GM23338 (cell line): Measurements from ENCODE around the gene SYNGR3. TPM values are rescaled to one million over a fixed set of nuclear protein-coding genes. Genes with fewer than 3 reads are reported as not detected.

Source experiments
- ATAC-seq: fragments of 200-7000 bp; cut with Tn5 transposase; 3 replicates; pipeline ENCODE4 v1.9.1; 2020
- DNase-seq: peaks from one replicate; pipeline ENCODE4 v3.0.0-alpha.2; 2015; ENCODE audit warnings: low spot score
- H2AFZ ChIP-seq: fragments of 200-600 bp; sonication (generic); 2 replicates; pipeline ENCODE4 v1.8.0; 2016; ENCODE audit warnings: antibody characterized with exemption, mild to moderate bottlenecking, moderate library complexity
- H3F3A ChIP-seq: fragments of 200-600 bp; sonication (generic); replicated peaks from 2 replicates; pipeline ENCODE4 v1.8.0; 2017; ENCODE audit warnings: antibody characterized with exemption, mixed run types, low read depth
- H3K27ac ChIP-seq: fragments of 200-600 bp; sonication (generic); 2 replicates; pipeline ENCODE4 v1.6.1; 2016; ENCODE audit warnings: low read depth
- H3K27me3 ChIP-seq: fragments of 200-600 bp; sonication (generic); 2 replicates; pipeline ENCODE4 v1.8.0; 2016; ENCODE audit warnings: mild to moderate bottlenecking, mixed run types, moderate library complexity; ENCODE audit not compliant: insufficient read depth
- H3K36me3 ChIP-seq: fragments of 200-600 bp; sonication (generic); 2 replicates; pipeline ENCODE4 v1.8.0; 2016; ENCODE audit warnings: mild to moderate bottlenecking; ENCODE audit not compliant: insufficient read depth
- H3K4me1 ChIP-seq: fragments of 200-600 bp; sonication (generic); 2 replicates; pipeline ENCODE4 v1.8.0; 2016; ENCODE audit warnings: mild to moderate bottlenecking, moderate library complexity; ENCODE audit not compliant: insufficient read depth
- H3K4me2 ChIP-seq: fragments of 200-600 bp; sonication (generic); 2 replicates; pipeline ENCODE4 v1.7.1; 2017; ENCODE audit warnings: mixed run types
- H3K4me3 ChIP-seq: fragments of 200-600 bp; sonication (generic); 2 replicates; pipeline ENCODE4 v1.6.1; 2016; ENCODE audit warnings: mixed run types
- H3K79me2 ChIP-seq: fragments of 200-600 bp; sonication (generic); replicated peaks from 2 replicates; pipeline ENCODE4 v1.8.0; 2017; ENCODE audit warnings: mild to moderate bottlenecking; ENCODE audit not compliant: insufficient read depth
- H3K9me2 ChIP-seq: fragments of 200-600 bp; sonication (generic); 2 replicates; pipeline ENCODE4 v1.8.0; 2017; ENCODE audit not compliant: insufficient read depth
- H4K20me1 ChIP-seq: fragments of 200-600 bp; sonication (generic); replicated peaks from 2 replicates; pipeline ENCODE4 v1.8.0; 2017; ENCODE audit warnings: mild to moderate bottlenecking; ENCODE audit not compliant: insufficient read depth
- H3K27ac Mint-ChIP-seq: 2 replicates; pipeline ENCODE4 v1.8.0; 2020; ENCODE audit warnings: inconsistent platforms, mild to moderate bottlenecking, moderate library complexity, mixed read lengths
- H3K27me3 Mint-ChIP-seq: 3 replicates; pipeline ENCODE4 v1.8.0; 2022; ENCODE audit warnings: low read depth, mild to moderate bottlenecking, moderate library complexity, mixed read lengths, inconsistent platforms; ENCODE audit not compliant: insufficient read depth, poor library complexity
- H3K36me3 Mint-ChIP-seq: 3 replicates; pipeline ENCODE4 v1.8.0; 2021; ENCODE audit warnings: low read depth, mild to moderate bottlenecking, inconsistent platforms, moderate library complexity, mixed read lengths
- H3K4me1 Mint-ChIP-seq: 3 replicates; pipeline ENCODE4 v1.8.0; 2020; ENCODE audit warnings: mild to moderate bottlenecking, inconsistent platforms, mixed read lengths
- H3K4me3 Mint-ChIP-seq: 3 replicates; pipeline ENCODE4 v1.8.0; 2021; ENCODE audit warnings: moderate library complexity, mild to moderate bottlenecking, inconsistent platforms, mixed read lengths
- H3K9me3 Mint-ChIP-seq: 3 replicates; pipeline ENCODE4 v1.8.0; 2020; ENCODE audit warnings: moderate library complexity, mild to moderate bottlenecking, inconsistent platforms, mixed read lengths
- CREB1 ChIP-seq: fragments of 250-450 bp; sonication (Bioruptor Pico); IDR thresholded peaks from 2 replicates; pipeline ENCODE4 v1.5.0; 2020; ENCODE audit warnings: low read depth, mild to moderate bottlenecking, moderate library complexity
- JUNB ChIP-seq: IDR thresholded peaks from one replicate; pipeline ENCODE4 v1.6.1; 2016; ENCODE audit warnings: antibody characterized with exemption; ENCODE audit not compliant: unreplicated experiment
- NANOG ChIP-seq: IDR thresholded peaks from 2 replicates; pipeline ENCODE4 v1.6.1; 2016; ENCODE audit warnings: antibody characterized with exemption, borderline replicate concordance
- POLR2AphosphoS5 ChIP-seq: IDR thresholded peaks from 2 replicates; pipeline ENCODE4 v1.6.1; 2016; ENCODE audit warnings: antibody characterized with exemption, low read depth
- STAT1 ChIP-seq: IDR thresholded peaks from one replicate; pipeline ENCODE4 v1.6.1; 2016; ENCODE audit warnings: antibody characterized with exemption; ENCODE audit not compliant: unreplicated experiment
- ZNF114 ChIP-seq: fragments of 250-450 bp; sonication (Bioruptor Pico); IDR thresholded peaks from 2 replicates; pipeline ENCODE4 v1.5.0; 2020; ENCODE audit warnings: mild to moderate bottlenecking, moderate library complexity
- ZNF331 ChIP-seq: fragments of 250-450 bp; sonication (Bioruptor Pico); IDR thresholded peaks from 2 replicates; pipeline ENCODE4 v1.5.0; 2020; ENCODE audit warnings: low read depth, mild to moderate bottlenecking, moderate library complexity
- polyA plus RNA-seq: library from polyadenylated mRNA; unstranded; fragments of >200 nt; fragmentation: Nextera tagmentation; extraction: Ambion mirVana; gene quantifications from 2 replicates; pipeline ENCODE4 v1.2.1, GENCODE V29; 2016
- total RNA-seq: library from RNA; depleted of rRNA; stranded (reverse); fragments of >200 nt; shearing (Covaris generic); gene quantifications from 2 replicates; pipeline ENCODE4 v1.2.3, GENCODE V29; 2014
- TF ChIP-seq, protein P1 (sequence below), 2 experiments: fragments of 200-600 bp in 1 of 2; sonication (generic) in 1 of 2; conservative IDR thresholded peaks; 2 replicates each; pipeline versions ENCODE4 v1.5.1 to v1.6.1; 2016 to 2017; ENCODE audit warnings: antibody characterized with exemption in 2 of 2, low read depth in 2 of 2, mild to moderate bottlenecking in 2 of 2, moderate library complexity in 1 of 2
- TF ChIP-seq, protein P2 (sequence below): IDR thresholded peaks from one replicate; pipeline ENCODE4 v1.6.1; 2018; ENCODE audit warnings: antibody characterized with exemption; ENCODE audit not compliant: unreplicated experiment

The SYNGR3 gene
- total and polyA plus RNA-seq, 2 experiments from 2014 or later, result 45.4 to 77.7 TPM

DNA sequence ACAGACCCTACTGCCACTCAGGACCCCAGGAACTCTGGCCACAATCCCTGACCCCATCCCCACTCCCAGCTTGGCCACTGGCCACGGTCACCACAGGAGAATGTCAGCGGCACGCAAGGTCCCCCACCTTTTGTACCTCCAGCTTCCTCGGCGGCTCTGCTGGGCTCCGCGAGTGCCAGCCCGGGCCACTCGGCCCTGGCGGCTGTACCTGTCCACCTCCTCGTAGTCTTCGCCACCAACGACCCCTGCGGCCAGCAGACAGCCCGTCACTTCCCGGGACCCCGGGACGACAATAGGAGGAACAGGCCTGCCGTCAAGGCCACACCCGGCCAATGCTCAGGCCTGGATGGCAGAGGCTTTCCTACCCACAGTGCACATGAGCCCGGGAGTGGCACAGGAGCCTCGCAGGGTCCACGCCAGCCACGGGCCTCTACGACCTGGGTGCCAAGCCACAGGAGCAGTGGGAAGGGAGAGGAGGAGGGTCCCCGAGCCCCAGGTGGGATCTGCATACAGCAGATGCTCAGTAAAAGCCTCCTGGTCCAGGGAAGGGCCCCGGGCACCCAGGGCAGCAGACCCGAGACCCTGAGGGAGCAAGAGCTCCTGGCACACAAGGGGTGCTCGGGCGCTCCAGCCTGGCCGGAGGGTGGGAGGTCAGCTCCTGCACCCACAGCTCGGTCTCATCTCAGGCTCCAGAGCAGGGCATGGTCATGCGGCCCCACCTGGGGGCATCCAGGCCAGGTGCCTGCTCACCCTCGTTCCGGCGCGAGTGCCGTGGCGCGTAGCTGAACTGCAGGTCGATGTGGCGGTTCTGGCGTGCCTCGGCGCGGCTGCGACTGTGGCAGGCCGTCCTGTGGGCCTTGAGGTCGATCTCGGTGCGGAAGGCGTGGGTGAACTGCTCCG, 11.9 kb downstream of the SYNGR3 start:
- Histone ChIP-seq H3K4me1 (peaks cover 8% of the 10 kb centered on the region; the same call in 1 of the 2 replicates), H3K36me3 (no peaks in the 10 kb centered on the region; the same call in 1 of the 2 replicates), H3K9me2 (no peaks in the 10 kb centered on the region), H3K4me2 (no peak overlapping the region), H3K27ac (no peak overlapping the region), H2AFZ (no peak overlapping the region), H4K20me1 (peaks cover 20% of the 10 kb centered on the region), H3K4me3 (no peak overlapping the region), H3F3A (peaks cover 22% of the 10 kb centered on the region; the same call in 1 of the 2 replicates), H3K27me3 (no peaks in the 10 kb centered on the region), H3K79me2 (peaks cover 16% of the 10 kb centered on the region)
- peaks cover 4% of the 10 kb centered on the region for H3K27me3 Mint-ChIP-seq
- ATAC-seq (no peak), DNase-seq (no peak)
- no peaks in the 10 kb centered on the region for H3K9me3 Mint-ChIP-seq
- peaks cover 30% of the 10 kb centered on the region for H3K36me3 Mint-ChIP-seq
- no peak overlapping the region for H3K4me3 Mint-ChIP-seq
- H3K4me1 Mint-ChIP-seq, result peaks cover 15% of the 10 kb centered on the region
- H3K27ac Mint-ChIP-seq, result no peak overlapping the region
- TF ChIP-seq POLR2AphosphoS5 (no peak), CREB1 (no peak), ZNF331 (CRISPR knock-in tag) (no peak), STAT1 (no peak), NANOG (no peak), ZNF114 (CRISPR knock-in tag) (no peak), JUNB (no peak)
- TF ChIP-seq, protein P1, sequence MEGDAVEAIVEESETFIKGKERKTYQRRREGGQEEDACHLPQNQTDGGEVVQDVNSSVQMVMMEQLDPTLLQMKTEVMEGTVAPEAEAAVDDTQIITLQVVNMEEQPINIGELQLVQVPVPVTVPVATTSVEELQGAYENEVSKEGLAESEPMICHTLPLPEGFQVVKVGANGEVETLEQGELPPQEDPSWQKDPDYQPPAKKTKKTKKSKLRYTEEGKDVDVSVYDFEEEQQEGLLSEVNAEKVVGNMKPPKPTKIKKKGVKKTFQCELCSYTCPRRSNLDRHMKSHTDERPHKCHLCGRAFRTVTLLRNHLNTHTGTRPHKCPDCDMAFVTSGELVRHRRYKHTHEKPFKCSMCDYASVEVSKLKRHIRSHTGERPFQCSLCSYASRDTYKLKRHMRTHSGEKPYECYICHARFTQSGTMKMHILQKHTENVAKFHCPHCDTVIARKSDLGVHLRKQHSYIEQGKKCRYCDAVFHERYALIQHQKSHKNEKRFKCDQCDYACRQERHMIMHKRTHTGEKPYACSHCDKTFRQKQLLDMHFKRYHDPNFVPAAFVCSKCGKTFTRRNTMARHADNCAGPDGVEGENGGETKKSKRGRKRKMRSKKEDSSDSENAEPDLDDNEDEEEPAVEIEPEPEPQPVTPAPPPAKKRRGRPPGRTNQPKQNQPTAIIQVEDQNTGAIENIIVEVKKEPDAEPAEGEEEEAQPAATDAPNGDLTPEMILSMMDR (conservative IDR thresholded peaks at IDR 0.05; ENCODE audit: low read depth in 2 of 2), result no peak
- TF ChIP-seq, protein P2, sequence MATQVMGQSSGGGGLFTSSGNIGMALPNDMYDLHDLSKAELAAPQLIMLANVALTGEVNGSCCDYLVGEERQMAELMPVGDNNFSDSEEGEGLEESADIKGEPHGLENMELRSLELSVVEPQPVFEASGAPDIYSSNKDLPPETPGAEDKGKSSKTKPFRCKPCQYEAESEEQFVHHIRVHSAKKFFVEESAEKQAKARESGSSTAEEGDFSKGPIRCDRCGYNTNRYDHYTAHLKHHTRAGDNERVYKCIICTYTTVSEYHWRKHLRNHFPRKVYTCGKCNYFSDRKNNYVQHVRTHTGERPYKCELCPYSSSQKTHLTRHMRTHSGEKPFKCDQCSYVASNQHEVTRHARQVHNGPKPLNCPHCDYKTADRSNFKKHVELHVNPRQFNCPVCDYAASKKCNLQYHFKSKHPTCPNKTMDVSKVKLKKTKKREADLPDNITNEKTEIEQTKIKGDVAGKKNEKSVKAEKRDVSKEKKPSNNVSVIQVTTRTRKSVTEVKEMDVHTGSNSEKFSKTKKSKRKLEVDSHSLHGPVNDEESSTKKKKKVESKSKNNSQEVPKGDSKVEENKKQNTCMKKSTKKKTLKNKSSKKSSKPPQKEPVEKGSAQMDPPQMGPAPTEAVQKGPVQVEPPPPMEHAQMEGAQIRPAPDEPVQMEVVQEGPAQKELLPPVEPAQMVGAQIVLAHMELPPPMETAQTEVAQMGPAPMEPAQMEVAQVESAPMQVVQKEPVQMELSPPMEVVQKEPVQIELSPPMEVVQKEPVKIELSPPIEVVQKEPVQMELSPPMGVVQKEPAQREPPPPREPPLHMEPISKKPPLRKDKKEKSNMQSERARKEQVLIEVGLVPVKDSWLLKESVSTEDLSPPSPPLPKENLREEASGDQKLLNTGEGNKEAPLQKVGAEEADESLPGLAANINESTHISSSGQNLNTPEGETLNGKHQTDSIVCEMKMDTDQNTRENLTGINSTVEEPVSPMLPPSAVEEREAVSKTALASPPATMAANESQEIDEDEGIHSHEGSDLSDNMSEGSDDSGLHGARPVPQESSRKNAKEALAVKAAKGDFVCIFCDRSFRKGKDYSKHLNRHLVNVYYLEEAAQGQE, result no peak
